OCI-LY7 (cell line): ENCODE measurements around the gene PMM2. TPM values are rescaled to one million over a fixed set of nuclear protein-coding genes. Genes with fewer than 3 reads are reported as not detected.

Source experiments
- BruUV-seq: library from RNA; stranded (reverse); fragments of 400-500 nt; replicated peaks from 2 replicates; lab custom pipeline; 2021; lab: Mats Ljungman, UMichigan
- CTCF ChIA-PET: fragments of 300-600 bp; sonication (Branson Sonifier 250); formaldehyde crosslinking; loops from one replicate; lab custom pipeline; 2022; ENCODE audit warnings: antibody characterized with exemption; ENCODE audit not compliant: unreplicated experiment; lab: Charles Lee
- POLR2A ChIA-PET: fragments of 300-600 bp; sonication (Branson Sonifier 250); formaldehyde crosslinking; loops from one replicate; lab custom pipeline; 2022; ENCODE audit warnings: antibody characterized with exemption; lab: Charles Lee
- DNase-seq: peaks from one replicate; pipeline ENCODE4 v3.0.0-alpha.2; 2015; ENCODE audit warnings: low spot score
- H2AFZ ChIP-seq: fragments of 200-600 bp; sonication (generic), shearing (Covaris generic); 2 replicates; pipeline ENCODE4 v1.6.1; 2014; ENCODE audit warnings: mild to moderate bottlenecking, antibody characterized with exemption, low read length, moderate library complexity
- H3K27ac ChIP-seq: fragments of 200-600 bp; sonication (generic); 2 replicates; pipeline ENCODE4 v1.5.1; 2014; ENCODE audit warnings: mixed run types, low read depth, mild to moderate bottlenecking, moderate library complexity, low read length, inconsistent platforms; ENCODE audit not compliant: poor library complexity, severe bottlenecking
- H3K36me3 ChIP-seq: fragments of 200-600 bp; sonication (generic); 2 replicates; pipeline ENCODE4 v1.6.1; 2014; ENCODE audit warnings: mild to moderate bottlenecking, antibody characterized with exemption, low read length, moderate library complexity, mixed read lengths; ENCODE audit not compliant: insufficient read depth
- H3K4me1 ChIP-seq: fragments of 200-600 bp; sonication (generic); 2 replicates; pipeline ENCODE4 v1.5.1; 2014; ENCODE audit warnings: mild to moderate bottlenecking, low read length; ENCODE audit not compliant: insufficient read depth, poor library complexity, severe bottlenecking
- H3K4me2 ChIP-seq: fragments of 200-600 bp; sonication (generic); 2 replicates; pipeline ENCODE4 v1.6.1; 2014; ENCODE audit warnings: mild to moderate bottlenecking, low read length
- H3K4me3 ChIP-seq: fragments of 200-600 bp; sonication (generic); 2 replicates; pipeline ENCODE4 v1.5.1; 2014; ENCODE audit warnings: mild to moderate bottlenecking, low read depth, low read length; ENCODE audit not compliant: poor library complexity, severe bottlenecking
- H3K79me2 ChIP-seq: fragments of 200-600 bp; sonication (generic); 2 replicates; pipeline ENCODE4 v1.6.1; 2016; ENCODE audit warnings: low read depth, mild to moderate bottlenecking, low read length, moderate library complexity, mixed read lengths; ENCODE audit not compliant: insufficient read depth
- H3K9me2 ChIP-seq: fragments of 200-600 bp; sonication (generic); 2 replicates; pipeline ENCODE4 v1.6.1; 2016; ENCODE audit warnings: mild to moderate bottlenecking, low read length, mixed read lengths; ENCODE audit not compliant: insufficient read depth
- H3K9me3 ChIP-seq: fragments of 200-600 bp; sonication (generic); 2 replicates; pipeline ENCODE4 v1.6.1; 2014; ENCODE audit warnings: mild to moderate bottlenecking, mixed run types, low read length, mixed read lengths
- H4K20me1 ChIP-seq: fragments of 200-600 bp; sonication (generic); 2 replicates; pipeline ENCODE4 v1.6.1; 2014; ENCODE audit warnings: mild to moderate bottlenecking, antibody characterized with exemption, low read length, moderate library complexity, mixed read lengths; ENCODE audit not compliant: insufficient read depth
- EZH2phosphoT487 ChIP-seq: fragments of 200-600 bp; sonication (generic); IDR thresholded peaks from 2 replicates; pipeline ENCODE4 v1.6.1; 2018; ENCODE audit warnings: low read depth, borderline replicate concordance, mild to moderate bottlenecking, mixed run types, antibody characterized with exemption, low read length, moderate library complexity, mixed read lengths
- intact Hi-C: fragments of 100-400 bp; cut with micrococcal nuclease; formaldehyde crosslinking; loops from one replicate; pipeline ENCODE4 v1.10.0; 2022; ENCODE audit not compliant: unreplicated experiment
- total RNA-seq, 2 experiments: library from RNA; depleted of rRNA in 1 of 2; stranded (reverse); fragments of >200 nt in 1 of 2; shearing (Covaris generic) in 1 of 2; gene quantifications; 2 replicates each; pipeline ENCODE4 v1.2.3, GENCODE V29; 2014 to 2022
- TF ChIP-seq, protein P1 (sequence below): fragments of 200-600 bp; sonication (generic); conservative IDR thresholded peaks from 2 replicates; pipeline ENCODE4 v1.5.1; 2014; ENCODE audit warnings: mild to moderate bottlenecking, antibody characterized with exemption, low read length, moderate library complexity, mixed read lengths

PMM2 gene
- total RNA-seq, 2 experiments from 2014 or later, result 39.1 to 53.9 TPM

DNA sequence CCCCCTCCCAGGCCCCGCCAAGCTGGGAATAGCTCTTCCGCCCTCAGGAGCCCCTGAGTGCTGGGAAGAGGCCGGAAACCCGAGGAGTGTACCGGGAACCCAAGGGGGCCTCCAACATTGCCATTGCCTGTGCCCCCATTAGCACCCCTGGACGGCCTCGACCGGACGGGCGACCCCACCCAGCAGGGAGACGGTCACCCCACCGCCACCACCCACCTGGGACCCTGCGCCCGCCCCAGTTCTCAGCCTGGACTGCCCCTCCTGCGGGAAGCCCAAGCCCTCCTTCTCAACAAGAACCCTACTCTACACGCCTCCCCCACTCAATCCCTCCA lies 69.2 kb downstream of the PMM2 start:
- DNase-seq, result no peak
- Histone ChIP-seq H3K4me3 (peak overlapping the region; percentile 92), H3K36me3 (peaks cover 46% of the 10 kb centered on the region), H3K4me1 (peaks cover 62% of the 10 kb centered on the region), H3K4me2 (peak overlapping the region; percentile 80), H3K27ac (peak overlapping the region; percentile 89), H4K20me1 (peaks cover 24% of the 10 kb centered on the region), H3K79me2 (peaks cover 64% of the 10 kb centered on the region), H2AFZ (no peak overlapping the region), H3K9me2 (no peaks in the 10 kb centered on the region), H3K9me3 (no peaks in the 10 kb centered on the region)
- no TSS peak for BruUV-seq
- intact Hi-C loops, result loop anchor here (5.0 kb wide), 2 partner anchors 70 to 270 kb away; no protein-coding TSS in a partner anchor
- CTCF ChIA-PET, result no interaction called here
- POLR2A ChIA-PET, result no interaction called here
- TF ChIP-seq, protein P1, sequence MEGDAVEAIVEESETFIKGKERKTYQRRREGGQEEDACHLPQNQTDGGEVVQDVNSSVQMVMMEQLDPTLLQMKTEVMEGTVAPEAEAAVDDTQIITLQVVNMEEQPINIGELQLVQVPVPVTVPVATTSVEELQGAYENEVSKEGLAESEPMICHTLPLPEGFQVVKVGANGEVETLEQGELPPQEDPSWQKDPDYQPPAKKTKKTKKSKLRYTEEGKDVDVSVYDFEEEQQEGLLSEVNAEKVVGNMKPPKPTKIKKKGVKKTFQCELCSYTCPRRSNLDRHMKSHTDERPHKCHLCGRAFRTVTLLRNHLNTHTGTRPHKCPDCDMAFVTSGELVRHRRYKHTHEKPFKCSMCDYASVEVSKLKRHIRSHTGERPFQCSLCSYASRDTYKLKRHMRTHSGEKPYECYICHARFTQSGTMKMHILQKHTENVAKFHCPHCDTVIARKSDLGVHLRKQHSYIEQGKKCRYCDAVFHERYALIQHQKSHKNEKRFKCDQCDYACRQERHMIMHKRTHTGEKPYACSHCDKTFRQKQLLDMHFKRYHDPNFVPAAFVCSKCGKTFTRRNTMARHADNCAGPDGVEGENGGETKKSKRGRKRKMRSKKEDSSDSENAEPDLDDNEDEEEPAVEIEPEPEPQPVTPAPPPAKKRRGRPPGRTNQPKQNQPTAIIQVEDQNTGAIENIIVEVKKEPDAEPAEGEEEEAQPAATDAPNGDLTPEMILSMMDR, result no peak
- TF ChIP-seq EZH2phosphoT487, result no peak

- Histone ChIP-seq H3K79me2 (peaks cover 59% of the 10 kb centered on the region), H3K36me3 (peaks cover 42% of the 10 kb centered on the region), H3K27ac (peak overlapping the region; percentile 89), H3K9me3 (no peaks in the 10 kb centered on the region), H3K9me2 (no peaks in the 10 kb centered on the region), H3K4me2 (peak overlapping the region; percentile 80), H2AFZ (no peak overlapping the region), H3K4me3 (peak overlapping the region; percentile 92), H3K4me1 (peaks cover 63% of the 10 kb centered on the region), H4K20me1 (peaks cover 24% of the 10 kb centered on the region)
- DNase-seq, result peak; percentile 57
- TF ChIP-seq, protein P1, result no peak
- TF ChIP-seq EZH2phosphoT487, result no peak
- no TSS peak for BruUV-seq
- ChIA-PET POLR2A (no interaction called here), CTCF (interaction anchor here (0.6 kb wide), 1 partner anchor 224 kb away, joined by 5 read pairs; the partner anchor contains the start of gene HAPSTR1)
- intact Hi-C loops, result loop anchor here (5.0 kb wide), 2 partner anchors 70 to 270 kb away; no protein-coding TSS in a partner anchor
Measured at GRCh38 chr16:8867216-8867931, 69.7 kb downstream of the PMM2 start.
